Bone marrow (tissue), 2 donors: Measurements from ENCODE around the gene CRYBG1.

ENCODE experiments used
- DNase-seq, 2 donors: peaks; one replicate each; lab custom pipeline; 2025; lab: John Stamatoyannopoulos, UW

CRYBG1 gene

GRCh38 chr6:106458021-106458986, 97.8 kb downstream of the CRYBG1 start:
- no peak for DNase-seq

- no peak for DNase-seq
Observed at GRCh38 chr6:106460481-106460880, 100.0 kb downstream of the CRYBG1 start.

- DNase-seq: no peak
Observed at GRCh38 chr6:106461084-106461483, 100.6 kb downstream of the CRYBG1 start.

GRCh38 chr6:106462923-106463557, 102.5 kb downstream of the CRYBG1 start:
- no peak for DNase-seq

GRCh38 chr6:106466211-106466610, 105.7 kb downstream of the CRYBG1 start:
- DNase-seq: no peak

- no peak for DNase-seq
Observed at GRCh38 chr6:106468935-106469334, 108.4 kb downstream of the CRYBG1 start.

GRCh38 chr6:106469882-106470281, 109.4 kb downstream of the CRYBG1 start:
- no peak for DNase-seq

GRCh38 chr6:106470316-106470715, 109.8 kb downstream of the CRYBG1 start:
- no peak for DNase-seq

GRCh38 chr6:106470811-106471210, 110.3 kb downstream of the CRYBG1 start:
- no peak for DNase-seq

GRCh38 chr6:106473812-106474211, 113.3 kb downstream of the CRYBG1 start:
- DNase-seq: no peak

GRCh38 chr6:106474466-106474865, 113.9 kb downstream of the CRYBG1 start:
- no peak for DNase-seq

GRCh38 chr6:106475284-106475683, 114.8 kb downstream of the CRYBG1 start:
- DNase-seq: no peak

GRCh38 chr6:106476331-106477105, 116.0 kb downstream of the CRYBG1 start:
- DNase-seq: no peak

GRCh38 chr6:106477146-106477545, 116.6 kb downstream of the CRYBG1 start:
- peak in 1 of 2 donors; percentile 81 for DNase-seq

GRCh38 chr6:106477790-106478189, 117.3 kb downstream of the CRYBG1 start:
- DNase-seq: peak in 1 of 2 donors; percentile 75

- no peak for DNase-seq
Observed at GRCh38 chr6:106486236-106486635, 125.7 kb downstream of the CRYBG1 start.

- no peak for DNase-seq
Observed at GRCh38 chr6:106488494-106489370, 128.2 kb downstream of the CRYBG1 start.

- DNase-seq: no peak
Observed at GRCh38 chr6:106490030-106490429, 129.5 kb downstream of the CRYBG1 start.

- DNase-seq: no peak
Observed at GRCh38 chr6:106490436-106490835, 129.9 kb downstream of the CRYBG1 start.

- DNase-seq: no peak
Observed at GRCh38 chr6:106490974-106491373, 130.5 kb downstream of the CRYBG1 start.

- DNase-seq: no peak
Observed at GRCh38 chr6:106495014-106495413, 134.5 kb downstream of the CRYBG1 start.
